ENCODE data around the gene GAB1. TPM values are rescaled to one million over a fixed set of nuclear protein-coding genes. Genes with fewer than 3 reads are reported as not detected.

The GAB1 gene
- total RNA-seq, 1 donor from 2014 or later: 29.0 TPM

DNA sequence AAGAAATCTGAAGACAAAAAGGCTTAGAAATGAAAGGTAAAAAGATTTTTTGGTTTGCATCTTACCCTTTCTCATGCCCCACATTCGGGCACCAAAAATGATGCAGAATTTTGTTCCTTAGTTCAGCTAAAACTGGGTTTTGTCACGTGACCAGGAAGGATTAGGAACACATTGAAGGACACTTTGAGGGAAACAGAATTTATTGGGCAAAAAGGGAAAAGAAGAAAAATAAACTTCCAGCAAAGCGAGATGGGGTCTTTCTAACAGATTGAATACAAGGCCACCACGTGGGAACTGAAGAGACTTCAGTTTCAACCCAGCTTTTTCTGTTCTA lies 95.5 kb downstream of the GAB1 start:
- Histone ChIP-seq H3K27me3 (no peaks in the 10 kb centered on the region), H3K36me3 (peaks cover 0 to 10% of the 10 kb centered on the region in 2 donors), H3K4me3 (no peak overlapping the region), H3K4me1 (no peaks in the 10 kb centered on the region), H3K27ac (no peak overlapping the region), H3K9me3 (peaks cover 4% of the 10 kb centered on the region)
- DNase-seq (ENCODE audit: extremely low spot score in 2 of 2): no peak
- TF ChIP-seq POLR2A (IDR thresholded peaks at IDR 0.05) (no peak), POLR2AphosphoS5 (IDR thresholded peaks at IDR 0.05; ENCODE audit: insufficient read depth in 1 of 2, low read depth in 1 of 2) (no peak), CTCF (IDR thresholded peaks at IDR 0.05) (no peak)
- intact Hi-C loops (cut with DNase I): no loop called here

GRCh38 chr4:143433231-143433630 lies 96.6 kb downstream of the GAB1 start:
- Histone ChIP-seq H3K4me3 (no peak overlapping the region), H3K27me3 (no peaks in the 10 kb centered on the region), H3K9me3 (peaks cover 4% of the 10 kb centered on the region), H3K4me1 (no peaks in the 10 kb centered on the region), H3K27ac (no peak overlapping the region), H3K36me3 (peaks cover 0 to 10% of the 10 kb centered on the region in 2 donors)
- no peak for TF ChIP-seq POLR2AphosphoS5 (IDR thresholded peaks at IDR 0.05; ENCODE audit: insufficient read depth in 1 of 2, low read depth in 1 of 2)
- intact Hi-C loops (cut with DNase I): no loop called here
- DNase-seq (ENCODE audit: extremely low spot score in 2 of 2): no peak

GRCh38 chr4:143435955-143436354 lies 99.3 kb downstream of the GAB1 start:
- no peaks in the 10 kb centered on the region for H3K36me3 ChIP-seq
- no peak overlapping the region for H3K27ac ChIP-seq
- no peak overlapping the region for H3K4me3 ChIP-seq
- H3K9me3 ChIP-seq: no peaks in the 10 kb centered on the region
- no peaks in the 10 kb centered on the region for H3K27me3 ChIP-seq
- no peaks in the 10 kb centered on the region for H3K4me1 ChIP-seq
- DNase-seq (ENCODE audit: extremely low spot score in 2 of 2): no peak
- intact Hi-C loops (cut with DNase I): no loop called here
- TF ChIP-seq POLR2AphosphoS5 (IDR thresholded peaks at IDR 0.05; ENCODE audit: insufficient read depth in 1 of 2, low read depth in 1 of 2): no peak
- no peak for TF ChIP-seq CTCF (IDR thresholded peaks at IDR 0.05)
- no peak for TF ChIP-seq POLR2A (IDR thresholded peaks at IDR 0.05)

GRCh38 chr4:143437476-143437875 lies 100.8 kb downstream of the GAB1 start:
- DNase-seq (ENCODE audit: extremely low spot score in 2 of 2): no peak
- intact Hi-C loops (cut with DNase I): no loop called here
- no peak overlapping the region for H3K4me3 ChIP-seq
- H3K36me3 ChIP-seq: no peaks in the 10 kb centered on the region
- no peaks in the 10 kb centered on the region for H3K9me3 ChIP-seq
- H3K4me1 ChIP-seq: no peaks in the 10 kb centered on the region
- H3K27ac ChIP-seq: no peak overlapping the region
- TF ChIP-seq POLR2A (IDR thresholded peaks at IDR 0.05): no peak
- TF ChIP-seq CTCF (IDR thresholded peaks at IDR 0.05): no peak
- TF ChIP-seq POLR2AphosphoS5 (IDR thresholded peaks at IDR 0.05; ENCODE audit: insufficient read depth in 1 of 2, low read depth in 1 of 2): no peak
- no peaks in the 10 kb centered on the region for H3K27me3 ChIP-seq

DNA sequence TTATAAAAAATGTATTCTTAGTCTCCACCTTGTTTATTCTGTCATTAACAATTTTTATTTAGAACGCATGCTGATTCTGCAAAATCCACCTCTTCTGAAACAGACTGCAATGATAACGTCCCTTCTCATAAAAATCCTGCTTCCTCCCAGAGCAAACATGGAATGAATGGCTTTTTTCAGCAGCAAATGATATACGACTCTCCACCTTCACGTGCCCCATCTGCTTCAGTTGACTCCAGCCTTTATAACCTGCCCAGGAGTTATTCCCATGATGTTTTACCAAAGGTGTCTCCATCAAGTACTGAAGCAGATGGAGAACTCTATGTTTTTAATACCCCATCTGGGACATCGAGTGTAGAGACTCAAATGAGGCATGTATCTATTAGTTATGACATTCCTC lies 101.3 kb downstream of the GAB1 start:
- no peaks in the 10 kb centered on the region for H3K4me1 ChIP-seq
- DNase-seq (ENCODE audit: extremely low spot score in 2 of 2): no peak
- intact Hi-C loops (cut with DNase I): no loop called here

More for the DNA sequence above, 101.3 kb downstream of the GAB1 start:
- Histone ChIP-seq H3K4me3 (no peak overlapping the region), H3K27me3 (no peaks in the 10 kb centered on the region), H3K27ac (no peak overlapping the region), H3K9me3 (no peaks in the 10 kb centered on the region), H3K36me3 (no peaks in the 10 kb centered on the region)
- TF ChIP-seq POLR2AphosphoS5 (IDR thresholded peaks at IDR 0.05; ENCODE audit: insufficient read depth in 1 of 2, low read depth in 1 of 2): no peak
- TF ChIP-seq CTCF (IDR thresholded peaks at IDR 0.05): no peak
- no peak for TF ChIP-seq POLR2A (IDR thresholded peaks at IDR 0.05)

Measured in vagina (tissue), 2 donors.